NB4 (cell line): ENCODE measurements around the gene TIMM10.

Experiments used
- POLR2A ChIP-seq: IDR thresholded peaks from 2 replicates; pipeline ENCODE4 v1.6.1; 2011; ENCODE audit warnings: mild to moderate bottlenecking; ENCODE audit not compliant: insufficient read length; ENCODE audit errors: extremely low read depth
- TF ChIP-seq, protein P1 (sequence below): IDR thresholded peaks from one replicate; pipeline ENCODE4 v1.5.1; 2012; ENCODE audit warnings: low read depth, low read length

DNA sequence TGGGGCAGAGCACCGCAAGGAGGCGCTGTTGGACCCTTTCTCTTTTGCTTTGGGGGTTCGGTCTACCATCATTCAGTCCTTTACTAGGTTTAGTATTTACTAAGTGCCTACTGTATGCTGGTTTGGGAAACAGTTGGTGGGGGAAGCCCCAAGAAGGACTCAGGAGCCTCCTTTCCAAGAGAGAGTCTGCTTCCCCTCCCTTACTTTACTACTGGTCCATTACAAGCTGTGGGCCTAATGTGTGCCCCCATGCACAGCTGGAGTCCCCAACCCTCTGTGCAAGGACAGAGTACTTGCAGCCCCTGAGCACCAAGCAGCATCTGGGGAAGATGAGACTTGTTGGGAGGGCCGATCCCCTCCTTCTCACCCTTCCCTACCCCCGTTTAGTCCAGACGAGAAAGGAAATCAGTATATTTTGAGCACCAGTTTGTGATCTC, 37.8 kb upstream of the TIMM10 start:
- no peak for TF ChIP-seq POLR2A
- TF ChIP-seq, protein P1, sequence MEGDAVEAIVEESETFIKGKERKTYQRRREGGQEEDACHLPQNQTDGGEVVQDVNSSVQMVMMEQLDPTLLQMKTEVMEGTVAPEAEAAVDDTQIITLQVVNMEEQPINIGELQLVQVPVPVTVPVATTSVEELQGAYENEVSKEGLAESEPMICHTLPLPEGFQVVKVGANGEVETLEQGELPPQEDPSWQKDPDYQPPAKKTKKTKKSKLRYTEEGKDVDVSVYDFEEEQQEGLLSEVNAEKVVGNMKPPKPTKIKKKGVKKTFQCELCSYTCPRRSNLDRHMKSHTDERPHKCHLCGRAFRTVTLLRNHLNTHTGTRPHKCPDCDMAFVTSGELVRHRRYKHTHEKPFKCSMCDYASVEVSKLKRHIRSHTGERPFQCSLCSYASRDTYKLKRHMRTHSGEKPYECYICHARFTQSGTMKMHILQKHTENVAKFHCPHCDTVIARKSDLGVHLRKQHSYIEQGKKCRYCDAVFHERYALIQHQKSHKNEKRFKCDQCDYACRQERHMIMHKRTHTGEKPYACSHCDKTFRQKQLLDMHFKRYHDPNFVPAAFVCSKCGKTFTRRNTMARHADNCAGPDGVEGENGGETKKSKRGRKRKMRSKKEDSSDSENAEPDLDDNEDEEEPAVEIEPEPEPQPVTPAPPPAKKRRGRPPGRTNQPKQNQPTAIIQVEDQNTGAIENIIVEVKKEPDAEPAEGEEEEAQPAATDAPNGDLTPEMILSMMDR: peak; percentile 94
